GM15510 (cell line): ENCODE data around the gene TMEM132D.

ENCODE experiments used
- POLR2A ChIP-seq: IDR thresholded peaks from 3 replicates; pipeline ENCODE4 v1.6.1; 2011; ENCODE audit warnings: borderline replicate concordance; ENCODE audit not compliant: insufficient read length; ENCODE audit errors: extremely low read depth

The TMEM132D gene

GRCh38 chr12:129746318-129746717 lies 157.5 kb downstream of the TMEM132D start:
- no peak for TF ChIP-seq POLR2A

- no peak for TF ChIP-seq POLR2A
Measured at GRCh38 chr12:129729170-129729569, 174.7 kb downstream of the TMEM132D start.

DNA sequence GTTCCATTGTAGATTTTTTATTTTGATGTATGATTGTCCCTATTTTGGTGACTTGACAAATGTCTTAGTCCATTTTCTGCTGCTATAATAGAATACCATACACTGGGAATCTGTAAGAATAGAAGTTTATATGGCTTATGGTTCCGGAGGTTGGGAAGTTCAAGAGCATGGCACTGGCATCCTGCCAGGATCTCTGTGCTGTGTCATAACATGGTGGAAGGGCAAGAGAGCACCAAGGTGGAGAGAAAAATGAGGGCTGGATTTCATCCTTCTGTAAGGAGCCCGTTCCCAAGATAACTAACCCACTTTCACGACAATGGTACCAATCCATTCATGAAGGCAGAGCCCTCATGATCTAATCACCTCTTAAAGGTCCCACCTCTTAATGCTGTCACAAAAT lies 176.7 kb downstream of the TMEM132D start:
- TF ChIP-seq POLR2A: no peak

DNA sequence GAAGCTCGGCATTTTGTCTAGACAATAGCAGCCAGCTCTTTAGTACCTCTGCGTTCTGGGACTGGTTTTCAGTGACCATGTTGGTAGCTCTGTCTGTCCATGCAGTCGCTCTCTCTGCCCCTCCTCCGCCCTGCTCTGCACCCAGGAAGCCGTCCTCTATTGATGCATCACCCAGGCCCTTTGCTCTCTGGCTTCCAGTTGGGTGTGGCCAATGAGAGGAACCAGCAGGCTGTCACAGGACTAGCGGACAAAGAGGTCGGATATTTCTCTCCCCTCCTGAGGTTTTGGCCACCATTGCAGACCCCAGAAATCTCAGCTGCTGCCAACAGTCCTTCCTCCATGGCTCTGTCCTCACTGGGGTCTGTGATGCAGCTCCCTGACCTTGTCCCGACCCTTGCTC lies 180.6 kb downstream of the TMEM132D start:
- no peak for TF ChIP-seq POLR2A

DNA sequence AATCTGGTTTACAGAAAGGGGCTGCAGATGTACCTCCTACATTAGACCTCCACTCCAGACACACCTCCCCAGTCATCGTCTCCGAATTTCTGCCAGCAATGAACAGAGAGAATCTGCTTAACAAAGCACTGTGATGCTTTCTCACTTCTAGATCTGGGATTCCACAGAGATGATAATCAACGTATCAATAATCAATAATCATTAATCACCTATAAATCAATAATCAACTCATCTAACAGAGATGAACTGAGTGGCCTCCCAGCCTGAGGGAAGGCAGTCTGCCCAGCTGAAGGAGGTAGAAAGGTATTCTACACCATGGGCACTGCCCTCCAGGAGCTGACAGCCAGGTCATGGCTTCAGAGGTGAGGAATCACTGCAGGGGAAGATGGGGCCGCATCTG lies 183.2 kb downstream of the TMEM132D start:
- TF ChIP-seq POLR2A: no peak

DNA sequence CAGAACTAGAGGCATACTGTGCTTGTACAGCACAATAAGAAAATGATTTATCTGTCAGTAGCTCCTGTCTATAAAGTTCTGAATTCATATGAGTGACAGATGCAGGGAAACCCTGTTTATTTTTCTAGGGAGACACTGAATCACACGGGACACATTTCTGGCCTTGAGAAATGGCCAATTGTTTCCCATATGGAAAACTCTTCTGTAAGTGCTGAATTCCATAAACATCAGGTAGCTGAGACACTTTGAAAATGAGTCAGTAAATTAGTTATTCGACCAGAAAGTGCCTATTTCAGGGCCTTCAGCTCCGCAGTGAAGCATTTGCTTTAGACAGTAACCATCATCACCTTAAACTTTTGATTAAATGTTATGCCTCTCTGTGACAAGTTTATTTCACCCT lies 184.4 kb downstream of the TMEM132D start:
- TF ChIP-seq POLR2A: no peak

DNA sequence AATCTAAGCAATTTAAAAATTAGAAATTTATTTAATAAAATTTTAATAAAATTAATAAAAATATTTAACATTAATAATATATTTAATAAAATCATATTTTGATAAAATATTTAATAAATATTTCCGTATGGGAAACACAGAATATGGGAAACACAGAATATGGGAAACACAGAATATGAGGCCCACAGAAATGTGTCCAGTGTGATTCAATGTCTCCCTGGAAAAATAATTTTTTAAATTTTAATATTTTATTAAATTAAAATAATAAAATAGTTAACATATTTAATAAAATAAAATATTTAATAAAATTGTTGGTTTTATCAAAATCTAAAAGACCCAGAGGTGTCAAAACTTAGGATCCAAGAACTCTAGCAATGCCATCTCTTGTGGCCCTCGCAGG lies 186.4 kb downstream of the TMEM132D start:
- TF ChIP-seq POLR2A: no peak

- no peak for TF ChIP-seq POLR2A
Measured at GRCh38 chr12:129716825-129717224, 187.0 kb downstream of the TMEM132D start.

- TF ChIP-seq POLR2A: no peak
Measured at GRCh38 chr12:129706716-129707115, 197.1 kb downstream of the TMEM132D start.

DNA sequence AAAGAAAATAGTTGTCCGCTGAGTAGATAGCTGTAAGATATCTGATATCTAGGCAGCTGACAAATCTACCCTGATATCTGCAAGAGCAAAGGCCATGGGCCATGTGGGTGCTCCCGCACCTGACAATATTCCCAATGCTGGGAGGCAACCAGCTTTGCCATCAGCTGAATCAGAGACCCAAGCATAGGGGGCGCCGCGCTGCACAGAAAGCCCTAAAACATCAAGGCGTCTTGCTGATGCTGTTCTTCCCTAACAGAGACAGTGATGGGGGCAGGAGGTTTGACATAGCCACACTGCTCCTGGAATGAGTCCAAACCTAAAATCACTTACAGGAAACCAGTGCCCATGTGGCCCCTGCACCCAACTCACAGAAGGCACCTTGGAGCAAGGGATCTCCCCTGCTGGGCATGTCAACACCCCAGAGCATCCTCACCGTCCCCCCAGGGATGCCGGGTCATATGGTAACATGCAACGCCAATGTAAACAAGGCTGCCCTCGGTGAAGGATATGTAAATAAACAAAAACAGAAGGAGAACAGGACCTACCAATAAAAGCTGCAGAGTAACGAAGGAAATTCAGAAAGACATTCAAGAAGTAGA lies 199.5 kb downstream of the TMEM132D start:
- no peak for TF ChIP-seq POLR2A

GRCh38 chr12:129701631-129702101 lies 202.2 kb downstream of the TMEM132D start:
- no peak for TF ChIP-seq POLR2A

- no peak for TF ChIP-seq POLR2A
Measured at GRCh38 chr12:129700036-129700435, 203.8 kb downstream of the TMEM132D start.

DNA sequence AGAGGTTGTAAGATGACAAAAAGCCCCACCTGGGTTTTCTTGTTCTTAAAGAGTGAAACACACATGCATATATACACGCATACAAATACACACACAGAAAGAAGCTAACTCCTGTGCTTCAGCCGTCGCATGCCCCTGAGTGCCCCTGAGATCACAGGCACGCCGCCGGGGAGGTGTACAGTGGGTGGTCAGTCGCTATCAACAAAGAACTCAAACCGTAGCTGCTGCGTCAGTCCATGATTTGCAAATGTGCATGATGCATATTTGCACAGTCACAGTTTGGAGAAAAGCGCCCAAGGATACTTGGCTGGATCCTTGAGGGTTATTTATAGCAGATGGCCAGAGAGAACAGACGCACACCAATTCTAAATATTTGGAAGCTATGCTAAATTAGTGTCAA lies 206.9 kb downstream of the TMEM132D start:
- TF ChIP-seq POLR2A: no peak

GRCh38 chr12:129696405-129696804 lies 207.4 kb downstream of the TMEM132D start:
- TF ChIP-seq POLR2A: no peak

DNA sequence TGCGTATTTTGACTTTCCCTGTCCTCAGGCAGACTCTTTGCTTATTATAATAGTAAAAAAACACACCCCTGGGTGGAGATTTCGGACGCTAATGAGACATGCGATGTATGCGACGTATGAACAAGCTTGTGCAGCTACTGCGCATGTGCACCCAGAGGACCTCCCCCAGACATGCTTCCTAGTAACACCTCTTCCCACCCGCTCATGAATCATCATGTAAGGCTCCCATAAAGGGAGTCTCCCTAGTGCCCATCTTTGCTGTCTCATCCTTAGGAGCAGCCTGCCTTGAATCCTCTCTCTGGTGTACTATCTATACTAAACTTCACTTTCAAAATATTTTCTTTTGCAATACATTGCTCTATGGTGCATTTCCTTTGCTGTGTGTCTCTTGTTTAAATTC lies 210.1 kb downstream of the TMEM132D start:
- no peak for TF ChIP-seq POLR2A

GRCh38 chr12:129687731-129688130 lies 216.1 kb downstream of the TMEM132D start:
- no peak for TF ChIP-seq POLR2A

- no peak for TF ChIP-seq POLR2A
Measured at GRCh38 chr12:129681830-129682229, 222.0 kb downstream of the TMEM132D start.
